Measurements from ENCODE around the gene PIBF1.
"Not testable (repeated sequence)": the region's sequence is repeated elsewhere in the genome, so short reads cannot be mapped to it uniquely, and the experiment has no call there.

PIBF1 gene

DNA sequence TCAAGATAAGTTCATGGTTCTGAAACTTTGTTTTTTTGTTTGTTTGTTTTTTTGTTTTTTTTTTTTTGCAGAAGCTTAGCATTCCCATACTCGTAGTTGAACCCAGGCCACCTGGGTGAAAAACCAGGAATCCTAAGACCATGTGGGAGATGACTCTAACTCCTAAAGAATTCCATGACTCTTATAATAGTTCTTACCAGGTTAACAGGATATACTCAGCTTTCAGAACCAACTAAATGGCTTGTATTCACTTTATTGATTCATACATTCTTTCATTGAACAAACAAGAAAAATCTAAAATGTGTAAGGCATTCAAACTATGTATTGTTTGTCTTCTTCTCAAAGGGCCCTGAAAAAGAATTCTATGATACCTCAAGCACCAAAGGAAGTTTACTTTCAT, 236.4 kb downstream of the PIBF1 start:
- DNase-seq (ENCODE audit: low spot score) = no peak

DNA sequence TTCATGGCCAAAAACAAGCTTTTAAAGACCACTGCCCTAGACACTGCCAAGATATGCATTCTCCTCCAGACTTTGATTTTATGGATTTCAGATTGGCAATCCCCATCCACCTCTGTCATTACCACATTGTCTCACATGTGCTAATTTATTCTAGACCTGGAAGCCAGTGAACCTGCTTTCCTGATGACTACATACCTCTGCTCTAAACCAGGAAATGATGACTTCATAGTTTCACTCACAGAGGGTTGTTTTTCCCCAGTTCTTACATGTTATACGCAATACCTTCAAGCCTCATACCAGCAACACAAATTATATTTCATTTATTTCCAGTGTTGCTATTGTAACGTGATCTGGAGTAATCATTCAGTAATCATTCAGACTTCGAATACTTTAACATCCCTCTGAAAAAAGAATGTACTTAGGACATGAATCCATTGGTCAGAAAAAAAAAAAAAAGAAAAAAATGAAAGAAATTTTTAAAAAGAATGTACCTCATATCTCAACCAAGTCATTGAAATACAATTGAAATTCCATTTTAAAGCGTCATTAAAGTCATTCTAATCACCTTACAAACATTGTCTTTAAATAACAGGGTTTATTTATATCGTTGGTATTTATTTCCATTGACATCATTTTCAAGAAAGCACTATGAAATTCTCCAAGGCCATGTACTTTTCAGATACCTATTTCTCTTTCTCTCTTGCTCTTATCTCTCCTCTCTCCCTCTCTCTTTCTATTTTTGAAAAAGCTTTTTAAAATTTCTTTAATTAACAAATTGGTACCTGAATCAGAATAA, 243.5 kb downstream of the PIBF1 start:
- DNase-seq (ENCODE audit: low spot score) = no peak

DNA sequence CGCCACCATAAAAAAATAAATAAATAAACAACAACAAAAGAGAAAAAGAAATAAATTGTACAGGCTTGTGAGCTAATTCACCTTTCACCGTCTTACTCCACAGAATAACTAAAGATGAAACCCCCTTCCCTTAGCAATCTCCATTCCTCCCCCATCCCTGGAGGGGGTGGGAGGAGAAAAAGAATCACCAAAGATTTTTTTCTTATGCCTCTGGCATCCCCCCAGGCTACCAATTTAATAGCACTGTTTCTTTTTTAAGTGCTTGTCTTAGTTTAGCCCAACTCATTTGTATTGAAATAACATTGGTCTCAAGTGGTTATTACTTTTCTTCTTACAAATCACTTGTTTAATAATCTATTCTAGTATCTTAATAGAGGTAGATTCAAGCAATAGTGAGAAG, 253.0 kb downstream of the PIBF1 start:
- no peak for DNase-seq (ENCODE audit: low spot score)

DNA sequence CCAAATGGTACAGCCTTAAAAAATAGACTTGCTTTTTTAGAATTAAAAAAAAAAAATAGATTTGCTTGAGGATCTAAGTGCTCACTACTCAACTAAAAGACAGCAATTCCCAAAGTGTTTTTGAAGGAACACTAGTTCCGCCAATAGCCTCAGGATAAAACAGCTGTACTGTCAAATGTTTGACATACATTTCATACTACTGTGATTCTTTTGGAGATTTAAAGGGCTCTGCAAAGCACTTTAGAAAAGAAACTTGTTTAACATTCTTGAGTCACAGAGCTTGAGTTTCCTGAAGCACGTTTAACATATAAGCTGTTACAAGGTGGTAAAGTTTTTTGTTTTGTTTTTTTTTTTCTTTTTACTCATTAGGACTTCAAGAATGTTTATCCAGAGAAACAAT, 253.7 kb downstream of the PIBF1 start:
- DNase-seq (ENCODE audit: low spot score) = no peak

DNA sequence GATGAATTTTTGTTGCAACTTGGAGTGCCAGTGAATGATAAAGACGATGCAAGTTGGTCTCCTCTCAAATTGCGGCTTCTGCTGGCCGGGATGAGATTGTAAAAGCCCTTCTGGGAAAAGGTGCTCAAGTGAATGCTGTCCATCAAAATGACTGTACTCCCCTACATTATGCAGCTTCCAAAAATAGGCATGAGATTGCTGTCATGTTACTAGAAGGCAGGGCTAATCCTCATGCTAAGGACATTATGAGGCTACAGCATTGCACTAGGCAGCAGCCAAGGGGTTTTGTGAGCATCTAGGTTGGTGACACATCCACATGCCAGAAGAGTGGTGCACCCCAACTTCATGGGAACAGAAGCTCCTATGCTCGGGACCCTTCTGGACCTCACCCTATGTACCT, 254.6 kb downstream of the PIBF1 start:
- no peak for DNase-seq (ENCODE audit: low spot score)

DNA sequence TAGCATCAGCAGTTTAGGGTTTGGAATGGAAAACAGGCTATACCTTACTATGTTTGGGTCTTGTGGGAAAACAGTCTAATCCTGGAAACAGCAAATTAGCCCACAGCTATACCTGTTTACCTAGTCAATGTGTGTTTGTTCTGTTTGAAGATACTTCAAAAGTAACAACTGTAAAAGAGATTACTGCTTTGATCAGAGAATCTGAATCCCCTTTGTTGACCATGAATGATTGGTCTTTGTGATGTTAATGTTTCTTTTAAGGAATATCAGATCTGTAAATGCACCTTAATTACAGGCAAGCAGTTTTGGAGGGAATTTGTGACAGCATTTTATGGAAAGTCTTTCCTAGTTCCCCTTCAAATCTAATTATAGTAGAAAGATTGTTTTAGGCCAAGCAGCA, 256.1 kb downstream of the PIBF1 start:
- no peak for DNase-seq (ENCODE audit: low spot score)

DNA sequence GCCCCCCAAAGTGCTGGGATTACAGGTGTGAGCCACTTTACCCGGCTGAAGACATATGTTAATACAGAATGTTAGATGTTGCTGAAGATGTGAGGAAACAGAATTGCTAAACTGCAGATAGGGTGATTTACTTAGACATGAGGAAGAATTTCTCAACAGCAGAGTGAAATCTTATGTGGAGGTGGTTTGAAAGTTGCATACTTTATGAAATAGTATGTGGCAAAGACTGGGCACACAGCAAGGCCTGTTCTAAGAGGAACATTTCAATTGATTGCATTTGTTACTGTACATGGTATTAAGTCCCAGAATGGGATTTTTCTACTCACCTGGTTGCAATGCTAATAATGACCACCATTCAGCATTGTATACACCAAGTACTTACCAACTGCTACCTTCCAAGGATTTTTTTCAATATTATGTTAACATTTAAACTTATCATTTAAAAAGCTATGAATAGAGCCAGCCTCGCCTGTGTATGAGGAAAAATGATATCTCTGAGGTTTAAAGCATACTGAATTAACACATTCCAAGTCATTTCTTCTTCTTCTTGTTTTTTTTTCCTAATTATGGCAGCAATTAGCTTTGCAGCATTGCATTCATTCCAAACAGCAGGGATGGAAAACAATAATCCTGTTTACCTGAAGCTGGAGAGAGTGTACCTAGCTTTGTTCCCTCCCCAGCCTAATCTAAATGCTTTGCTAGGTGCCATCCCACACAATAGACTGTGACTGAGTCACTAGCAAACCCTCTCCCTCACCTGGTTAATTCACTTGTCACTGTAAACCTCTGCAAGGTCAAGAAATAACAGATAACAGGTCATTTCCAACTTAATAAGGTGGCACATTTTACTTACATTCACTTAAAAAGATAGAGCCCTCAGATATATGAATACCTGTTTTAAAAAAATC, 257.5 kb downstream of the PIBF1 start:
- no peak for DNase-seq (ENCODE audit: low spot score)

DNA sequence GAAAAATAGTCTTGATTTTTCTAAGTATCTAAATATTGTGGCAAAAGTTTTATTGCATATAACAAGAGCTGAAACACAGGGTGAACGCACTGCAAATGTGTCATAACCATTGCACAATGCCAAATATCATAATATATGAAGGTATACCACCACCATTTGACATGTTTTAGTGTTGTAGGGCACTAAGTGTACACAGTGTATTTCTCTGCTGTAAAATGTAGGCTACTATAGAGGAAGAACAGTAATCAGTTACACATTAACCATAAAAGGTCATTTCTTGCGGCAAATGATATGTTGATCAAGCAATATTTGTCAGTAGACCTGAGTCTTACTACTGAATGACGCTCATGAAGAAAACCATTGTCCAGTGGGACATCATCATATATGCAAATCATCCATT, 258.6 kb downstream of the PIBF1 start:
- no peak for DNase-seq (ENCODE audit: low spot score)

DNA sequence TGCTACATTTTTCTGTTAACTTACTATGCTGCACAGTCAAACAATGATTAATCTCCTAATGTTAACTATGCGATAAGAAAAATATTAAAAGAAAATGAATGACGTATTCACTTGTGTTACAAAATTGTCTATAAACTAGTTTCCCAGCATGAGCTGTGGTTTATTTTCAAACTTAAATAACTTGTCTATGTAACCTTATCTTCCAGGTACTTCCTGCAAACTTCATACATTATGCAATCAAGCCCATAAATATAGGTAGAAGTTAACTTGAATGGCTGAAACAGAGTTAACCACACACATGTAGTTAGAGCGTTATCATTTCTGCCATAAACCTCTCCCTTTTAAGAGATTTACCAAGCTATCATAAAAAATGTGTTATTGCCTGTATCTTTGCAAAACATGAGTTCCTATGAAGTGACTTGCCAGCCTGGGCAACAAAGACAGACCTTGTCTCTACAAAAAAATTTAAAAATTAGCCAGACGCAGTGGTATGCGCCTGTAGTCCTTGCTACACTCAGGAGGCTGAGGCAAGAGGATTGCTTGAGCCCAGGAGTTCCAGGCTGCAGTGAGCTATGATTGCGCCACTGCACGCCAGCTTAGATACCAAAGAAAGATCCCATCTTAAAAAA, 259.1 kb downstream of the PIBF1 start:
- no peak for DNase-seq (ENCODE audit: low spot score)

DNA sequence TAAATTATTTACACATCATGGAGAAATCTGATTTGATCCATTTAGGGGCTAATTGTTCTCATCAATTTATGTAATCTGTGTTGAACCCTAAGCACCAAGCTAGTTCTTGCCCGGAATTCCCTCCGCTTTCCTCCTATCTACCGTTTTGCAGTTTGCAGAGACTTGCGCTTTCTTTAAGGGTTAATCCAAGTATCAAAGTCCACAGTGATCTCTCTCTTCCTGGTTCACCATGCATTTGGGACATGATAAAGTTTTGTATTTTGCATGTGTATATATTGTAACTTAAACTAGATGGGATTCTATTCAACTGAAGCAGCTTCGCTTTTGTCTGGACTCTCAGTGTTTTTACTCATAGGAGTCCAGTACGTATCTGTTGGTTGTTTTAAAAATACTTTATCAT, 263.1 kb downstream of the PIBF1 start:
- DNase-seq (ENCODE audit: low spot score) = no peak

DNA sequence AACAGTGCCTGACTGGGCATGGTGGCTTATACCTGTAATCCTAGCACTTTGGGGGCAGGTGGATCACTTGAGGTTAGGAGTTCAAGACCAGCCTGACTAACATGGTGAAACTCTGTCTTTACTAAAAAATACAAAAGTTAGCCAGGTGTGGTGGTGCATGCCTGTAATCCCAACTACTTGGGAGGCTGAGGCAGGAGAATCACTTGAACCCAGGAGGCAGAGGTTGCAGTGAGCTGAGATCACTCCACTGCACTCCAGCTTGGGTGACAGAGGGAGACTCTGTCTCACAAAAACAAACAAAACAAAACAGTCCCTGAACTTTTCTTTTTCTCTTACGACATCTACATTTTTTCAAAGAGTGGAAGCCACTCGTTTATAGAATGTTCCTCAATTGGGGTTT, 266.7 kb downstream of the PIBF1 start:
- DNase-seq (ENCODE audit: low spot score) = not testable (repeated sequence)

DNA sequence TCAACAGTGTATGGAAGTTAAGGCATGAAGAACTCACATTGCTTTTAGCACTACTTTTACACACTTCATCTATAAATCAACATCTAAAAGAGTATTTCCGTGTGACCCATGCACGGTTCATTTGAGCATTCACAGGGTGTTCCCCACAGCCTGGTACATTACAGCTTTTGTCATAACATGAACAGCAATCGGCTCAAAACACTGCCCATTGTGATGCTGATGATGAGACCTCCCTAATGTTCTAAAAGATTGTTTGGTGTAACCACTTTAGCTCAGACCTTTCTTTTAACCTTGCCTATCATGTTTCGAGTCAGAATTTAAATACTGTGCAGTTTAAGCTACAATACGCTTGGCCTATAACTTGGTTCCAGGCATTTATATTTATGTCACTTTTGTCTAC, 272.8 kb downstream of the PIBF1 start:
- DNase-seq (ENCODE audit: low spot score) = no peak

DNA sequence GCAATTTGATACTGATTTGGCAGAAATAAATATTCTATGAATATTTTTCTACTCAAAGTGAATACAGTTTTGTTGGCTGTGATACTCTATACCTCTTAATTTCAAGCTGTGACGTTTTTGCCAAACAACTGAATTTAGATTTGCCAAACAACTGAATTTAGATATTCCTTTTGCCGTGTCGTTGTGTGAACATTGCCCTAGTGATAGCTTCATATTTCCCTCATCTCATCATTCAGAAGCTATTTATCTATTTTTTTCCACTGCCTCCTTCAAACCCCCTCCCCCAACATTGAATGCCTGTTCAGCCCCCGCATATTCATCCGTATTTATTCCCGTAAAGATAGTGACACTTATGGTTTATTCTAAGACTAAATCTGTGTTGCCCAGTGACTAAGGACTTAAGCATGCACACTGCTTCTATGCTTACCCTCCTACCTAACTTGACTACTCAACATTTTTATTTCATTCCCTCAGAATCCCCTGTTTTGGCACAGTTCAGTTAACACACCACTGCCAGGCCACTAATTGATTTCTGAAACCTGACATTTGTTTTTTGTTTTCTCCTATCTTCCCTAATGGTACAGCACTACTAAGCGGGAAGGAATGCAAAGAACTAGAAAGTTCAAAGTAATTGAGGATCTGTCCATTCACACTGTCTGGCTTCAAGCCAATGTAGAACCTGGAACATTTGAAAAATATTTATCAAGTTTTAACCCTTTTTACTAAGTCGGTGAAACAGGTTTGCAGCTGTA, 274.1 kb downstream of the PIBF1 start:
- no peak for DNase-seq (ENCODE audit: low spot score)

DNA sequence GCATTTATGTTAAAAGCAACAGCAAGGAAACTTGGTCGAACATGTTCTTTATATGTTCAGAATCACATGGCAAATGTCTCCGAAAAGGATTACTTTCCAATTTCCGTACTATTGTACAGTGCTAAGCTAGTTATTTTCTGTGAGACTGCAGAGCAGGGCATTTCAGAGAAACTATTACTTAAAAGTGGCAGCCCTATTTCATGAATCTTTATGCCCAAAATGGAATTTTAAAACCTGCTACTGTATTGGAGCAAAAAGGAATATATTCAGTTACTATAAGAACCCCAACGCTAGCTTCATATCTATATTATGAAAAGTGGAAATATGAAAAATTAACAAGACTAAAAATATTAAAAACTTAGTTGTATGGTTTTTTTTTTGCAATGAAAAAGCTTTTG, 274.6 kb downstream of the PIBF1 start:
- DNase-seq (ENCODE audit: low spot score) = no peak

DNA sequence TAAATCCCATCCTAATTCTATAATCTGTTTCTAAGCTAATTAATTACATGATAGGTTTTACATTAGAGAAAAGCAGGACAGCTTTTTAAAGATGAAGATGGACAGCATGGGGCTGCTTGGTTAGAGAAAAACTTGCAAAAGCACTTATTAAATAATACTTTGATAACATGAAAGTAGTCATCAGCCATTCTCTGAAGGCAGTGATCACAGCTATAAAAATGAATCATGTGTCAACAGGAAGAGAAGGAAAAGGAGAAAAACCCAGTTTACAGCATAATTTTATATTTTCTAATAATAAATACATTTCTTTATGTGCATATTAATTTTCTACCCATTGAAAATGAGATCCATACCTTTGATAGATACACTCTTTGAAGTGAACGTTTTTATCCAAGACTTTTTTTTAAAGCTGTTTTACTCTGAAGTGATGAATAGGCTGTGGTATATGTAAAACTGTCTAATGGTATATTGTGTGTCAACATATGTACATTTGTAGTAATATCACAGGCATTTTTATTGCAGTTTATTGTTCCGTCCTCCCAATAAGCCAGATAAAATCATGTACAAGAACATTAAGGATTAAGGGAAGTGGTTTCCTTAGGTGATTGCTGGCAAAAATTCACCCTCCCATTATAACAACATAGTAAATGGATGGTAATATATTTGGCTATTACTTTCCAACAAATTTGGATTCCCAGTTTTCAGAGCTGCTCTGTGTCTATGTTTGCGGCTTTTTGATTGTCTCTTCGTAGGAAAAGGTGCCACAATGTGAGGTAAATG, 275.5 kb downstream of the PIBF1 start:
- DNase-seq (ENCODE audit: low spot score) = no peak

DNA sequence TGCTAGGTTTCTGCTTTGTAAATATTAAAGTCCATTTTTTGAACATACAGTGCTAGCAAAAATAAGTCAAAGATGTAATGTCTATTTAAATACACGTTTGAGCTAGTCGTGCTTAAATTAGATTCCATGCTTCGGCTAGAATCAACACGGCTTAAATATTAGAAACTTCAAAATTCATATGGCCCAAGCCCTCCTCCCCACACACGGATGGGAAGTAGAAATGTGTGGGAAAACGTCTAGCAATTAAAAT, 276.1 kb downstream of the PIBF1 start:
- DNase-seq (ENCODE audit: low spot score) = no peak

DNA sequence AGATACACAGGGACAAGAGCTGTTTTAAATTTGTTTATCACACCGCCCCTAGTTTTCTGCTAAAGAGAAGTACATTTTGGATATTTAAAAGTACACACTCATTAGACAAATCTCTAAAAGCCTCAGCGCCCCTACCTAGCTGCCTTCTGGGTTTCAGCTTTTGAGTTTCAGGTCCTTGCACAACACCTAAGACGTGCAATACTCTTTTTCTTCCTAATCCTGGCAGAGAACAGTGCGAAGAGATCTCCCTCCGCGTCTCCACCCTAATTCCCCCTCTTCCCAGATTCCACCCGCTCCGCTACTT, 276.5 kb downstream of the PIBF1 start:
- DNase-seq (ENCODE audit: low spot score) = no peak

DNA sequence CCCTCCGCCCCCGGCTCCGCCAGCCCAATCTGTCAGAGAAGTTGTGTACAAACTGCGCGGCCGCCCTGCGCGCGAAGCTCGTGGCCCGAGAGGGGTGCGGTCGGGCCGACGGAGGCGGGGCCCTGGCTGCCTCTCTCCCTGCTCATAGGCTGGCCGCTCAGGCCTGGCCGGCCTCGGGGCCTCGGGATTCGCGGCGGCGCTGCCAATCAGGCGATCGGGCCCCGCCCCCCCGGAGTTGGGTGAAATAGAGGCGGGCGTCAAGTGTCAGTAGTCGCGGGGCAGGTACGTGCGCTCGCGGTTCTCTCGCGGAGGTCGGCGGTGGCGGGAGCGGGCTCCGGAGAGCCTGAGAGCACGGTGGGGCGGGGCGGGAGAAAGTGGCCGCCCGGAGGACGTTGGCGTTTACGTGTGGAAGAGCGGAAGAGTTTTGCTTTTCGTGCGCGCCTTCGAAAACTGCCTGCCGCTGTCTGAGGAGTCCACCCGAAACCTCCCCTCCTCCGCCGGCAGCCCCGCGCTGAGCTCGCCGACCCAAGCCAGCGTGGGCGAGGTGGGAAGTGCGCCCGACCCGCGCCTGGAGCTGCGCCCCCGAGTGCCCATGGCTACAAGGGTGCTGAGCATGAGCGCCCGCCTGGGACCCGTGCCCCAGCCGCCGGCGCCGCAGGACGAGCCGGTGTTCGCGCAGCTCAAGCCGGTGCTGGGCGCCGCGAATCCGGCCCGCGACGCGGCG, 277.0 kb downstream of the PIBF1 start, which contains the start of gene KLF5:
Gene KLF5 (plus strand): TSS at position 270 of the 724 bp plus-strand sequence. CDS start 323 bp downstream, at position 593.
- DNase-seq (ENCODE audit: low spot score) = peak; percentile 94

DNA sequence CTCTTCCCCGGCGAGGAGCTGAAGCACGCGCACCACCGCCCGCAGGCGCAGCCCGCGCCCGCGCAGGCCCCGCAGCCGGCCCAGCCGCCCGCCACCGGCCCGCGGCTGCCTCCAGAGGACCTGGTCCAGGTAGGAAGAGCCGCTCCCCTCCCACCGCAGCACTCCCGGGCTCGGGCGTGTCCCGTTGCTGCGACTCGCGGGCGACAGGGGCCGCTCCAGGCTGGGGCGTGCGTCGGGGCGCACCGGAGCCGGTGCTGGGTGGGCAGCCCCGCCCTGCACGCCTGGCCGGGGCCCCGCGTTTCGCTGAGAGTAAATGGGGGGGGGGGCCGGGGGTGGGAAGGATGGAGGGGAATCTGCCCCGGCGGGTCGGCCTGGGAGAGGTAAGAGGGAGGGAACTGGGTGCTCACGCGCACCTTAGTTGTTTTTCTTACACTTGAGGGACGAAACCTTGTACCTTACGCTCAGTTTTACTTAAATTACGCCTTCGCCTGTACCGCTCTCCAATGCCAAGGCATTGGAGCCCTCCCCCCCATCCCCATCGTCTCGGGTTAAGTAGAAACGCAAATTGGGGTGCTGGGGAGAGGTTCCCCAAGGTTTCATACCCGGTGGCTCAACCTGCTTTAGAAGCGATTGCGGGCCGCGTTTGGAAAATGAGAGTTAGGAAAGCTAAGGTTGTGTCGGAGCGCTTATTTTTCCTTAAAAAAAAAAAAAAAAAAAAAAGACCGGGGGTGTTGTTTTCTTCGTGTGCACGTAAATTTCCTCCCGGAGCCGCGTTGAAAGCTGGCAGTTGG, 277.7 kb downstream of the PIBF1 start:
- DNase-seq (ENCODE audit: low spot score) = peak; percentile 44
